Loucy (cell line): Measurements from ENCODE around the gene TEAD1.

Experiments
- CTCF ChIP-seq: fragments of 200-600 bp; sonication (generic); conservative IDR thresholded peaks from 2 replicates; pipeline ENCODE4 v1.5.1; 2014; ENCODE audit warnings: mild to moderate bottlenecking, antibody characterized with exemption, low read length
- EZH2phosphoT487 ChIP-seq: fragments of 200-600 bp; IDR thresholded peaks from 2 replicates; pipeline ENCODE4 v1.6.1; 2018; ENCODE audit warnings: antibody characterized with exemption, mild to moderate bottlenecking, moderate library complexity, borderline replicate concordance

GRCh38 chr11:12646478-12646877, 27.7 kb upstream of the TEAD1 start:
- TF ChIP-seq CTCF (no peak), EZH2phosphoT487 (no peak)
